PFSK-1 (cell line): Measurements from ENCODE around the gene NXPH3.

Experiments
- POLR2AphosphoS5 ChIP-seq: IDR thresholded peaks from 2 replicates; pipeline ENCODE4 v1.6.1; 2012; ENCODE audit warnings: low read depth, mild to moderate bottlenecking, control low read depth, low read length, moderate library complexity
- TAF1 ChIP-seq: IDR thresholded peaks from 2 replicates; pipeline ENCODE4 v1.6.1; 2012; ENCODE audit warnings: low read length, control low read depth, borderline replicate concordance; ENCODE audit not compliant: insufficient read depth

- TF ChIP-seq POLR2AphosphoS5 (no peak), TAF1 (no peak)
These were observed 20.8 kb upstream of the NXPH3 start for GRCh38 chr17:49554694-49555494.
